Esophagus muscularis mucosa (tissue), 4 donors: Measurements from ENCODE around the gene PDGFRB.

Experiments
- CTCF ChIP-seq, 3 experiments: fragments of 200-600 bp in 2 of 3; fragments of 450-650 bp in 1 of 3; sonication (generic) in 2 of 3; IDR thresholded peaks; one replicate each; pipeline ENCODE4 v1.5.1; 2017 to 2019; ENCODE audit warnings: antibody characterized with exemption in 3 of 3, mild to moderate bottlenecking in 2 of 3, moderate library complexity in 1 of 3
- EP300 ChIP-seq: sonication (generic); formaldehyde crosslinking; IDR thresholded peaks from one replicate; pipeline ENCODE4 v1.6.1; 2017; ENCODE audit warnings: antibody characterized with exemption
- POLR2A ChIP-seq: fragments of 450-650 bp; IDR thresholded peaks from one replicate; pipeline ENCODE4 v1.6.1; 2017; ENCODE audit warnings: antibody characterized with exemption, moderate library complexity, mild to moderate bottlenecking, low read depth
- POLR2AphosphoS5 ChIP-seq, 2 donors: sonication (generic); formaldehyde crosslinking; IDR thresholded peaks; one replicate each; pipeline ENCODE4 v1.6.1; 2017; ENCODE audit warnings: antibody characterized with exemption in 2 of 2

DNA sequence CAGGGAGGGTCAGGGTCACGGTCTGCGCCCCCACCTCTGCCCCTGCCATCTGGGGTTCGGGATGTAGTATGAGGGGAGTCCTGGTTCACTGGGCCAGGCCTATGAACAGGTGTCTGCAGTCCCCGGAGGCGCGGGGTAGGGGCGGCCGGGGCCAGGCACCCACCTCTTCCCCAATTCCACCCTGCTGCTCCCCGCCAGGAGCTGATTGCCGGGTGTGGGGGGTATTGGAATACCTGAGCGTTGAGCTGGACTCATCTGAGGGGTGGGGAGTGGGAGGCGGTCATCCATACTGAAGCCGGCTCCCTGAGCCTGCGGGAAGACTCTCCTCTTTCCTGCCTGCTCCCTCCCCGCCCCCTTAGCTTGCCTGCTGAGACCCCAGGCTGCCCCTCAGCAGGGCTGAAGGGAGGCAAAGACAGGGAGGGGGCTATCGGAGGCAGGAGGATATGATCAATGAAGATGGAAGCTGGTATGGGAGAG lies 34.9 kb upstream of the PDGFRB start:
- no peak for TF ChIP-seq POLR2A
- no peak for TF ChIP-seq POLR2AphosphoS5 (IDR thresholded peaks at IDR 0.05)
- no peak for TF ChIP-seq CTCF (IDR thresholded peaks at IDR 0.05)
- no peak for TF ChIP-seq EP300
